HL-60 (cell line): ENCODE results near the gene CFAP68.

Source experiments
- GABPA ChIP-seq: IDR thresholded peaks from 2 replicates; pipeline ENCODE4 v1.6.1; 2012; ENCODE audit warnings: low read depth
- POLR2AphosphoS5 ChIP-seq: IDR thresholded peaks from 2 replicates; pipeline ENCODE4 v1.6.1; 2012; ENCODE audit warnings: low read depth
- SPI1 ChIP-seq: IDR thresholded peaks from 2 replicates; pipeline ENCODE4 v1.6.1; 2012; ENCODE audit warnings: low read depth, mild to moderate bottlenecking, borderline replicate concordance
- TF ChIP-seq, protein P1 (sequence below): IDR thresholded peaks from one replicate; pipeline ENCODE4 v1.5.1; 2011; ENCODE audit warnings: low read length, control low read depth, inconsistent platforms; ENCODE audit not compliant: insufficient read depth
- TF ChIP-seq, protein P2 (sequence below): IDR thresholded peaks from 2 replicates; pipeline ENCODE4 v1.6.1; 2012; ENCODE audit warnings: low read depth; ENCODE audit not compliant: insufficient replicate concordance

DNA sequence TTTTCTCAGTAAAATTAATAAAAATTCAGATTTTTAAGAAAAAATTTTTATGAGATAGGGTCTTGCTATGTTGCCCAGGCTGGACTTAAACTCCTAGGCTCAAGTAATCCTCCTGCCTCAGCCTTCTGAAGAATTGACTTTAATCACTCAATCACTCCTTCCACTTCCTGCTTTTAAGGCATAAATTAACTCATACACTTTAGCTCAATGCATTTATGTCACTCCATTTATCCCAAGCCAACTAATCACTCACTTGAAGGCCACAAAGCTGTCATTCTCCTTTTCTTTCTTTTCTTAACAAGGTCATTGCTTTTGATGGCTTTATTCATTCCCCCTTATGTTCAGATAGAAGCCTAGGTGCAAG is 8.8 kb upstream of the CFAP68 start:
- TF ChIP-seq, protein P1, sequence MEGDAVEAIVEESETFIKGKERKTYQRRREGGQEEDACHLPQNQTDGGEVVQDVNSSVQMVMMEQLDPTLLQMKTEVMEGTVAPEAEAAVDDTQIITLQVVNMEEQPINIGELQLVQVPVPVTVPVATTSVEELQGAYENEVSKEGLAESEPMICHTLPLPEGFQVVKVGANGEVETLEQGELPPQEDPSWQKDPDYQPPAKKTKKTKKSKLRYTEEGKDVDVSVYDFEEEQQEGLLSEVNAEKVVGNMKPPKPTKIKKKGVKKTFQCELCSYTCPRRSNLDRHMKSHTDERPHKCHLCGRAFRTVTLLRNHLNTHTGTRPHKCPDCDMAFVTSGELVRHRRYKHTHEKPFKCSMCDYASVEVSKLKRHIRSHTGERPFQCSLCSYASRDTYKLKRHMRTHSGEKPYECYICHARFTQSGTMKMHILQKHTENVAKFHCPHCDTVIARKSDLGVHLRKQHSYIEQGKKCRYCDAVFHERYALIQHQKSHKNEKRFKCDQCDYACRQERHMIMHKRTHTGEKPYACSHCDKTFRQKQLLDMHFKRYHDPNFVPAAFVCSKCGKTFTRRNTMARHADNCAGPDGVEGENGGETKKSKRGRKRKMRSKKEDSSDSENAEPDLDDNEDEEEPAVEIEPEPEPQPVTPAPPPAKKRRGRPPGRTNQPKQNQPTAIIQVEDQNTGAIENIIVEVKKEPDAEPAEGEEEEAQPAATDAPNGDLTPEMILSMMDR, result no peak
- TF ChIP-seq, protein P2, sequence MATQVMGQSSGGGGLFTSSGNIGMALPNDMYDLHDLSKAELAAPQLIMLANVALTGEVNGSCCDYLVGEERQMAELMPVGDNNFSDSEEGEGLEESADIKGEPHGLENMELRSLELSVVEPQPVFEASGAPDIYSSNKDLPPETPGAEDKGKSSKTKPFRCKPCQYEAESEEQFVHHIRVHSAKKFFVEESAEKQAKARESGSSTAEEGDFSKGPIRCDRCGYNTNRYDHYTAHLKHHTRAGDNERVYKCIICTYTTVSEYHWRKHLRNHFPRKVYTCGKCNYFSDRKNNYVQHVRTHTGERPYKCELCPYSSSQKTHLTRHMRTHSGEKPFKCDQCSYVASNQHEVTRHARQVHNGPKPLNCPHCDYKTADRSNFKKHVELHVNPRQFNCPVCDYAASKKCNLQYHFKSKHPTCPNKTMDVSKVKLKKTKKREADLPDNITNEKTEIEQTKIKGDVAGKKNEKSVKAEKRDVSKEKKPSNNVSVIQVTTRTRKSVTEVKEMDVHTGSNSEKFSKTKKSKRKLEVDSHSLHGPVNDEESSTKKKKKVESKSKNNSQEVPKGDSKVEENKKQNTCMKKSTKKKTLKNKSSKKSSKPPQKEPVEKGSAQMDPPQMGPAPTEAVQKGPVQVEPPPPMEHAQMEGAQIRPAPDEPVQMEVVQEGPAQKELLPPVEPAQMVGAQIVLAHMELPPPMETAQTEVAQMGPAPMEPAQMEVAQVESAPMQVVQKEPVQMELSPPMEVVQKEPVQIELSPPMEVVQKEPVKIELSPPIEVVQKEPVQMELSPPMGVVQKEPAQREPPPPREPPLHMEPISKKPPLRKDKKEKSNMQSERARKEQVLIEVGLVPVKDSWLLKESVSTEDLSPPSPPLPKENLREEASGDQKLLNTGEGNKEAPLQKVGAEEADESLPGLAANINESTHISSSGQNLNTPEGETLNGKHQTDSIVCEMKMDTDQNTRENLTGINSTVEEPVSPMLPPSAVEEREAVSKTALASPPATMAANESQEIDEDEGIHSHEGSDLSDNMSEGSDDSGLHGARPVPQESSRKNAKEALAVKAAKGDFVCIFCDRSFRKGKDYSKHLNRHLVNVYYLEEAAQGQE, result no peak
- TF ChIP-seq POLR2AphosphoS5, result no peak
- peak; percentile 68; the same call in 1 of the 2 replicates for TF ChIP-seq SPI1
- TF ChIP-seq GABPA, result no peak
